ENCODE measurements around the gene ELL. TPM values are rescaled to one million over a fixed set of nuclear protein-coding genes. Genes with fewer than 3 reads are reported as not detected.

Gene ELL
- total RNA-seq, 1 experiment from 2014 or later, result 17.0 TPM

DNA sequence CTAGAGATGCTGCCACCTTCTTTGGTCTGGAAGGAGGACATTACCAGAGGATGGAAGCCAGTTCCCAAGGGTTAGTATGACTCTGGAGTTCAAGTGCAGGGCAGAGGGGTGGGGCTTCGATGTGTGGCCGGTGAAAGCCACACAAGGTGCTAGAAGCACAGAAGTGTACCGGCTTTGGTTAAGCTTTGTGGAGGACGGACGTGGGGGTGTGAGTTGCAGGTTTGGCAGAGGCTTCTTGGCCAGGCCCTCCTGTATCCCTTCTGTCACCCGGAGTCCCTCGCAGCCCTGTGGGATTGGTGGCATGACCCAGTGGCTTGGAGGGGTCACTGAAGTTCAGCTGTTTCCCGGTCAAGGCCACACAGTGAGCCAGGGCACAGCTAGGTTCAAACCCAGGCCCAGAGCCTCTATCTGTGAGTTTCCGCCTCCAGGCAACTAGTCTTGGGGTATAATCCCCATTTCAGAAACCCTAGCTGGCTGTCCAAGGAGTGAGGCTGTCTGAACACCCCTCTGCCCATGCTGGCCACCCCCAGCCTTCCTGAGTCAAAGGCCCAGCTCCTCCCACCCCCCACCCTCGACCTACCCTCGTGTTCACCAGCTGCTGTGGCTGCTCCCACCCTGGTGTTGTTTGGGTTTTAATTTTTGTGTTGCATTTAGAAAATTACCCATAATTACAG, 107.2 kb downstream of the ELL start:
- H3K27me3 Mint-ChIP-seq (ENCODE audit: low read depth), result peaks cover 54% of the 10 kb centered on the region
- H3K27ac Mint-ChIP-seq, result no peak overlapping the region
- Histone ChIP-seq H4K8ac (replicated peaks; ENCODE audit: insufficient read length, low read depth, low read length) (no peak overlapping the region), H3K23ac (ENCODE audit: insufficient read length, low read depth, low read length) (no peak overlapping the region), H2BK12ac (ENCODE audit: insufficient read length, low read depth, low read length) (no peak overlapping the region), H2AK5ac (ENCODE audit: insufficient read length, low read length) (no peak overlapping the region), H3K4me1 (ENCODE audit: insufficient read depth, low read length) (peaks cover 4% of the 10 kb centered on the region; the same call in 1 of the 2 replicates), H3T11ph (ENCODE audit: low read length) (no peak overlapping the region), H3K23me2 (ENCODE audit: insufficient read length, low read depth, low read length, poor library complexity, severe bottlenecking) (peaks cover 12% of the 10 kb centered on the region), H4K91ac (ENCODE audit: insufficient read length, low read depth, low read length) (no peak overlapping the region), H3K79me2 (ENCODE audit: insufficient read depth, low read length) (no peaks in the 10 kb centered on the region), H3K9me3 (ENCODE audit: control insufficient read depth, low read depth, low read length) (no peaks in the 10 kb centered on the region), H4K5ac (ENCODE audit: insufficient read length, low read depth, low read length) (no peak overlapping the region), H2AFZ (ENCODE audit: low read length) (no peak overlapping the region), H2BK20ac (ENCODE audit: low read depth, low read length, poor library complexity, severe bottlenecking) (no peak overlapping the region), H3K79me1 (ENCODE audit: insufficient read depth, low read depth, low read length, poor library complexity, severe bottlenecking) (no peaks in the 10 kb centered on the region), H4K20me1 (ENCODE audit: control insufficient read depth, insufficient read depth, insufficient read length) (no peaks in the 10 kb centered on the region), H3K18ac (ENCODE audit: insufficient read length, low read depth, low read length) (no peak overlapping the region), H3K56ac (ENCODE audit: insufficient read length, low read depth, low read length) (no peak overlapping the region), H3K9ac (ENCODE audit: extremely low read depth, insufficient read length, low read length) (no peak overlapping the region), H2BK15ac (ENCODE audit: low read depth, low read length) (no peak overlapping the region), H2BK120ac (ENCODE audit: low read depth, low read length, poor library complexity, severe bottlenecking) (no peak overlapping the region), H2BK5ac (ENCODE audit: insufficient read length, low read length) (no peak overlapping the region), H3K27ac (ENCODE audit: insufficient read length, low read depth, low read length) (no peak overlapping the region), H3K4ac (ENCODE audit: low read depth, low read length) (no peak overlapping the region), H3K4me2 (ENCODE audit: insufficient read depth, insufficient read length, low read length) (no peak overlapping the region), H3K27me3 (ENCODE audit: insufficient read depth, low read length) (no peaks in the 10 kb centered on the region; the same call in 1 of the 2 replicates), H3K14ac (ENCODE audit: insufficient read depth, low read length) (no peak overlapping the region)
- peaks cover 19 to 38% of the 10 kb centered on the region in 2 experiments for H3K4me1 Mint-ChIP-seq
- H3K4me3 Mint-ChIP-seq, result peak overlapping the region in 1 of 2 experiments; percentile 56; a peak in 2 of 5 replicates
- H3K36me3 Mint-ChIP-seq (ENCODE audit: insufficient read depth in 1 of 3, low read depth in 3 of 3), result no peaks in the 10 kb centered on the region
- peak; percentile 35 for DNase-seq
- WGBS (ENCODE audit: extremely low coverage, insufficient read length, low lambda C conversion rate), result no CpG with 5 or more reads among the region's 11 CpGs
- H3K9me3 Mint-ChIP-seq, result no peaks in the 10 kb centered on the region; a peak in 2 of 5 replicates
- no peak for TF ChIP-seq CTCF (conservative IDR thresholded peaks at IDR 0.05)
